Endothelial cell of umbilical vein (primary cell): ENCODE results near the gene SOX13. TPM values are rescaled to one million over a fixed set of nuclear protein-coding genes. Genes with fewer than 3 reads are reported as not detected.

Experiments
- BruUV-seq: library from RNA; stranded (reverse); fragments of 400-500 nt; replicated peaks from 2 replicates; lab custom pipeline; 2021; lab: Mats Ljungman, UMichigan
- CTCF ChIA-PET: fragments of 300-600, 350-600 bp; sonication (Branson Sonifier 250); formaldehyde crosslinking; loops from one replicate; lab custom pipeline; 2021; ENCODE audit warnings: antibody characterized with exemption, inconsistent platforms; lab: Charles Lee
- POLR2A ChIA-PET: fragments of 300-600, 350-600 bp; sonication (Branson Sonifier 250); formaldehyde crosslinking; loops from one replicate; lab custom pipeline; 2021; ENCODE audit warnings: antibody characterized with exemption, inconsistent platforms; lab: Charles Lee
- DNase-seq: peaks from one replicate; pipeline ENCODE4 v3.0.0-alpha.2; 2011; ENCODE audit warnings: low read depth, low spot score
- FAIRE-seq: peaks from 2 replicates; lab custom pipeline; 2011; peaks lifted over from hg19 to GRCh38; lab: Jason Lieb, UNC
- H2AFZ ChIP-seq: 2 replicates; pipeline ENCODE4 v1.6.0; 2012; ENCODE audit warnings: low read depth, low read length, control low read depth, inconsistent platforms
- H3K27ac ChIP-seq: 2 replicates; pipeline ENCODE4 v1.5.1; 2011; ENCODE audit warnings: low read depth, mild to moderate bottlenecking, control low read depth, low read length, moderate library complexity; ENCODE audit not compliant: insufficient read depth
- H3K27me3 ChIP-seq, 2 experiments: 2 replicates each; pipeline versions ENCODE4 v1.6.0 to v1.6.1; 2011; ENCODE audit warnings: low read length in 2 of 2, mixed read lengths in 1 of 2; ENCODE audit not compliant: control insufficient read depth in 2 of 2, insufficient read depth in 2 of 2
- H3K36me3 ChIP-seq, 2 experiments: 2 replicates in 1 of 2; 3 replicates in 1 of 2; pipeline ENCODE4 v1.5.1; 2011; ENCODE audit warnings: low read length in 2 of 2, mild to moderate bottlenecking in 1 of 2, moderate library complexity in 1 of 2; ENCODE audit not compliant: control insufficient read depth in 2 of 2, insufficient read depth in 2 of 2; ENCODE audit errors: extremely low read depth in 1 of 2
- H3K4me1 ChIP-seq: 3 replicates; pipeline ENCODE4 v1.5.1; 2011; ENCODE audit warnings: mild to moderate bottlenecking, low read length; ENCODE audit not compliant: control insufficient read depth, insufficient read depth; ENCODE audit errors: extremely low read depth
- H3K4me2 ChIP-seq: 2 replicates; pipeline ENCODE4 v1.6.1; 2011; ENCODE audit warnings: low read length, control low read depth, mixed read lengths; ENCODE audit not compliant: insufficient read depth
- H3K4me3 ChIP-seq, 3 experiments: fragments of 200-600 bp in 1 of 3; sonication (generic), shearing (Covaris generic) in 1 of 3; replicated peaks in 1 of 3; 2 replicates each; pipeline ENCODE4 v1.5.1; 2011 to 2016; ENCODE audit warnings: control low read depth in 3 of 3, low read length in 3 of 3, mild to moderate bottlenecking in 2 of 3, inconsistent platforms in 1 of 3, low read depth in 1 of 3, moderate library complexity in 1 of 3; ENCODE audit not compliant: insufficient read depth in 1 of 3
- H3K79me2 ChIP-seq: 2 replicates; pipeline ENCODE4 v1.6.0; 2012; ENCODE audit warnings: low read length, inconsistent platforms; ENCODE audit not compliant: control insufficient read depth, insufficient read depth
- H3K9ac ChIP-seq: replicated peaks from 2 replicates; pipeline ENCODE3; 2011; ENCODE audit warnings: low read length, control low read depth; ENCODE audit not compliant: insufficient read depth; ENCODE audit errors: extremely low read depth
- H3K9me1 ChIP-seq: replicated peaks from 3 replicates; pipeline ENCODE4 v1.6.0; 2011; ENCODE audit warnings: mild to moderate bottlenecking, low read length; ENCODE audit not compliant: control insufficient read depth, insufficient read depth; ENCODE audit errors: extremely low read depth
- H3K9me3 ChIP-seq: replicated peaks from 2 replicates; pipeline ENCODE4 v1.5.1; 2012; ENCODE audit warnings: low read length, inconsistent platforms; ENCODE audit not compliant: control insufficient read depth, insufficient read depth
- H4K20me1 ChIP-seq: replicated peaks from 2 replicates; pipeline ENCODE3; 2011; ENCODE audit warnings: mild to moderate bottlenecking, low read length; ENCODE audit not compliant: control insufficient read depth, insufficient read depth; ENCODE audit errors: extremely low read depth
- EZH2 ChIP-seq: IDR thresholded peaks from 2 replicates; pipeline ENCODE4 v1.6.1; 2012; ENCODE audit warnings: borderline replicate concordance, low read depth, mild to moderate bottlenecking, moderate library complexity, low read length, inconsistent platforms; ENCODE audit not compliant: severe bottlenecking
- FOS ChIP-seq: IDR thresholded peaks from 2 replicates; pipeline ENCODE4 v1.6.1; 2011; ENCODE audit warnings: mild to moderate bottlenecking, low read length, moderate library complexity, borderline replicate concordance; ENCODE audit not compliant: insufficient read depth
- GATA2 ChIP-seq: IDR thresholded peaks from 2 replicates; pipeline ENCODE4 v1.7.0; 2011; ENCODE audit warnings: low read depth, mild to moderate bottlenecking, moderate library complexity, mixed read lengths, low read length; ENCODE audit not compliant: insufficient read length, insufficient read depth
- JUN ChIP-seq: IDR thresholded peaks from 2 replicates; pipeline ENCODE4 v1.6.1; 2011; ENCODE audit warnings: borderline replicate concordance, low read depth; ENCODE audit not compliant: insufficient read length, insufficient read depth
- MYC ChIP-seq: IDR thresholded peaks from one replicate; pipeline ENCODE4 v1.6.1; 2011; ENCODE audit warnings: mild to moderate bottlenecking, low read depth, low read length
- POLR2A ChIP-seq: IDR thresholded peaks from 2 replicates; pipeline ENCODE4 v1.6.1; 2012; ENCODE audit warnings: low read depth, mild to moderate bottlenecking, control low read depth, low read length
- POLR2AphosphoS5 ChIP-seq: IDR thresholded peaks from 2 replicates; pipeline ENCODE4 v1.6.1; 2012; ENCODE audit warnings: low read depth, mild to moderate bottlenecking, control low read depth, low read length, moderate library complexity; ENCODE audit not compliant: insufficient read depth
- dilution Hi-C: fragments of 300-500 bp; cut with MboI; formaldehyde crosslinking; loops from one replicate; pipeline ENCODE4 v1.15.0; 2019; ENCODE audit warnings: low sequenced_read_pairs; ENCODE audit not compliant: extremely low pct_ligation_motif_present
- intact Hi-C: fragments of 100-400 bp; cut with micrococcal nuclease; formaldehyde crosslinking; loops from one replicate; pipeline ENCODE4 v1.10.0; 2022
- polyA plus RNA-seq, 4 experiments: library from polyadenylated mRNA; depleted of rRNA in 3 of 4; stranded (reverse) in 3 of 4; unstranded in 1 of 4; fragments of >200 nt; gene quantifications; 2 replicates each; pipeline versions ENCODE4 v1.2.1 to v1.2.3, GENCODE V29; 2011 to 2012; ENCODE audit warnings: missing spikeins in 1 of 4
- total RNA-seq: library from RNA; stranded (reverse); gene quantifications from 2 replicates; pipeline ENCODE4 v1.2.3, GENCODE V29; 2021
- TF ChIP-seq, protein P1 (sequence below): IDR thresholded peaks from 2 replicates; pipeline ENCODE4 v1.6.1; 2011; ENCODE audit not compliant: insufficient read depth, insufficient read length
- TF ChIP-seq, protein P2 (sequence below), 2 donors: IDR thresholded peaks; 1 replicate in 1 of 2; 2 replicates in 1 of 2; pipeline ENCODE4 v1.5.1; 2011; ENCODE audit warnings: low read length in 2 of 2, mild to moderate bottlenecking in 2 of 2, moderate library complexity in 2 of 2, control low read depth in 1 of 2, inconsistent platforms in 1 of 2, low read depth in 1 of 2; ENCODE audit not compliant: insufficient read depth in 1 of 2; ENCODE audit errors: extremely low read depth in 1 of 2

SOX13 gene
- total and polyA plus RNA-seq, 2 donors (not counting 3 experiments of a cell fraction or from before 2014, with no cell fraction given): 40.8 to 57.7 TPM

DNA sequence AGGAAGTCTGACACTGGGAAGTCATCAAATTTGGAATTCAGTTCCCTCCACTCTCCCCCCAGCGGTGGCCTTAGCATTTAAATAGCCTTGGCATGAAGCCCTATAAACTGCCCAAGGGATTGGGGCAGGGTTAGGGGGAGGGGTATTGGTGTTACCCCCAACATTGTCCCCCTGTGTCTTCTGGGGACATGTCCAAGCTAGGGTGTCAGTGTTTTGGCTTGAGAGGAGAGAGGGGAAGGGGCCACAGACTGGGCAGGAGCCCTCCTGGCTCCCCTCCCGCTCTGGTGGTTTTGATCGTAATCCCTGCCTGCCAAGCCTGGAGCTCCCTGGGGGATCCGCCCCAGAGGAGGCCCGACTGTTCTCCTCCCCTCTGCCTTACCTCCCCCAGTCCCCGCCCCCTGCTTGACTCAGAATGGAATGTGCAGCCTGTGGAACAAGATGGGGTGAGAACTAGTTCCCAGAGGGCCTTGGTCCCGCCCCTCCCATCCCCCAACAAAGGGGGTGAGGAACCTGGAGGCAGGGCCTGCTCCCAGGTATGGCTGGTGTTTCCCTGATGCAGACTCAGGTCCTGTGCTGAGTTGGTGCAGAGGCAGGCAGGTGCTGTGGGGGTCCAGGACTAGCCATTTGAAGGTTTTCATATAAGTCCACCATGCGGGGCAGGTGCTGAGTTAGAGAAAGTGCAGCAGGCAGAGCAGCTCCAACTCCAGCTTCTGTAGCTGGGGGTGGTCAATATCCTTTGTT, 7.4 kb downstream of the SOX13 start:
- H3K4me1 ChIP-seq: peaks cover 31% of the 10 kb centered on the region
- H2AFZ ChIP-seq: no peak overlapping the region
- H3K9me1 ChIP-seq: no peaks in the 10 kb centered on the region
- no TSS peak for BruUV-seq
- TF ChIP-seq MYC (no peak), FOS (no peak), POLR2A (no peak), POLR2AphosphoS5 (no peak), GATA2 (no peak), JUN (no peak), EZH2 (no peak)
- TF ChIP-seq, protein P1, sequence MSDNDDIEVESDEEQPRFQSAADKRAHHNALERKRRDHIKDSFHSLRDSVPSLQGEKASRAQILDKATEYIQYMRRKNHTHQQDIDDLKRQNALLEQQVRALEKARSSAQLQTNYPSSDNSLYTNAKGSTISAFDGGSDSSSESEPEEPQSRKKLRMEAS: no peak
- TF ChIP-seq, protein P2, sequence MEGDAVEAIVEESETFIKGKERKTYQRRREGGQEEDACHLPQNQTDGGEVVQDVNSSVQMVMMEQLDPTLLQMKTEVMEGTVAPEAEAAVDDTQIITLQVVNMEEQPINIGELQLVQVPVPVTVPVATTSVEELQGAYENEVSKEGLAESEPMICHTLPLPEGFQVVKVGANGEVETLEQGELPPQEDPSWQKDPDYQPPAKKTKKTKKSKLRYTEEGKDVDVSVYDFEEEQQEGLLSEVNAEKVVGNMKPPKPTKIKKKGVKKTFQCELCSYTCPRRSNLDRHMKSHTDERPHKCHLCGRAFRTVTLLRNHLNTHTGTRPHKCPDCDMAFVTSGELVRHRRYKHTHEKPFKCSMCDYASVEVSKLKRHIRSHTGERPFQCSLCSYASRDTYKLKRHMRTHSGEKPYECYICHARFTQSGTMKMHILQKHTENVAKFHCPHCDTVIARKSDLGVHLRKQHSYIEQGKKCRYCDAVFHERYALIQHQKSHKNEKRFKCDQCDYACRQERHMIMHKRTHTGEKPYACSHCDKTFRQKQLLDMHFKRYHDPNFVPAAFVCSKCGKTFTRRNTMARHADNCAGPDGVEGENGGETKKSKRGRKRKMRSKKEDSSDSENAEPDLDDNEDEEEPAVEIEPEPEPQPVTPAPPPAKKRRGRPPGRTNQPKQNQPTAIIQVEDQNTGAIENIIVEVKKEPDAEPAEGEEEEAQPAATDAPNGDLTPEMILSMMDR (IDR thresholded peaks at IDR 0.05; ENCODE audit: extremely low read depth in 1 of 2, insufficient read depth in 1 of 2, low read depth in 1 of 2, low read length in 2 of 2): no peak
- H3K36me3 ChIP-seq: no peaks in the 10 kb centered on the region
- DNase-seq (no peak), FAIRE-seq (no peak)
- no peak overlapping the region for H3K4me3 ChIP-seq
- no peak overlapping the region for H3K9ac ChIP-seq
- POLR2A ChIA-PET: no interaction called here
- H3K27ac ChIP-seq: no peak overlapping the region
- CTCF ChIA-PET: interaction anchor here (0.9 to 1.6 kb wide), 8 partner anchors 9 to 209 kb away, joined by 3 to 14 read pairs (median 4); no protein-coding TSS in a partner anchor
- H4K20me1 ChIP-seq: no peaks in the 10 kb centered on the region
- no peaks in the 10 kb centered on the region for H3K27me3 ChIP-seq
- no peaks in the 10 kb centered on the region for H3K9me3 ChIP-seq
- dilution Hi-C loops (no loop called here), intact Hi-C loops (no loop called here)
- H3K4me2 ChIP-seq: no peak overlapping the region
- peaks cover 48% of the 10 kb centered on the region for H3K79me2 ChIP-seq
